Mucosa of descending colon (tissue), 3 donors: ENCODE measurements around the gene ANKRD42. TPM values are rescaled to one million over a fixed set of nuclear protein-coding genes. Genes with fewer than 3 reads are reported as not detected.

Experiments used
- ATAC-seq: fragments of 200-7000 bp; cut with Tn5 transposase; one replicate; pipeline ENCODE4 v1.9.1; 2020; ENCODE audit warnings: mild to moderate bottlenecking, moderate library complexity
- DNase-seq, 3 donors: peaks; one replicate each; pipeline ENCODE4 v3.0.0-alpha.2; 2020
- H3K36me3 ChIP-seq: fragments of 200-600 bp; one replicate; pipeline ENCODE4 v1.8.0; 2021; ENCODE audit warnings: low read depth, mild to moderate bottlenecking
- H3K4me1 ChIP-seq: fragments of 200-600 bp; one replicate; pipeline ENCODE4 v1.8.0; 2021; ENCODE audit warnings: low read depth, mild to moderate bottlenecking
- H3K4me3 ChIP-seq: fragments of 200-600 bp; one replicate; pipeline ENCODE4 v1.8.0; 2021; ENCODE audit warnings: mild to moderate bottlenecking
- H3K9me3 ChIP-seq: fragments of 200-600 bp; one replicate; pipeline ENCODE4 v1.8.0; 2021; ENCODE audit warnings: mild to moderate bottlenecking
- CTCF ChIP-seq: fragments of 200-600 bp; IDR thresholded peaks from one replicate; pipeline ENCODE4 v1.8.0; 2022; ENCODE audit warnings: antibody characterized with exemption, mild to moderate bottlenecking
- intact Hi-C, 2 donors: fragments of 100-400 bp; cut with DNase I in 1 of 2; cut with micrococcal nuclease in 1 of 2; formaldehyde crosslinking; loops; one replicate each; pipeline versions ENCODE4 v1.11.0 to v1.11.1; 2022; cut with DNase I, micrococcal nuclease
- total RNA-seq, 3 donors: library from RNA; stranded (reverse); fragmentation: NEBNext Ultra II Directional in 2 of 3; extraction: Animal tissue kit (Norgen Biotek cat#: 25700) in 2 of 3; gene quantifications; one replicate each; pipeline versions ENCODE4 v1.2.1 to v1.2.4, GENCODE V29; 2021 to 2023
- donor health status: DM: no; HTN: no; CAD: no; lungs with moderate emphysema.
- donor health status: DM: no; HTN: no; CAD: no.
- donor health status: DM: no; HTN: yes; CAD: no.

The ANKRD42 gene
- total RNA-seq, 3 donors from 2014 or later = 7.7 to 15.3 (median 9.3) TPM

- DNase-seq (no peak), ATAC-seq (no peak)
- Histone ChIP-seq H3K36me3 (peaks cover 10% of the 10 kb centered on the region), H3K9me3 (no peaks in the 10 kb centered on the region), H3K4me3 (no peak overlapping the region), H3K4me1 (peaks cover 30% of the 10 kb centered on the region)
- intact Hi-C loops = loop anchor here in 1 of 2 donors (10.0 kb wide), 1 partner anchor 262 kb away; the partner anchor contains the start of genes DDIAS and PRCP
- TF ChIP-seq CTCF = no peak
Observed at GRCh38 chr11:83166193-83166866, 27.2 kb upstream of the ANKRD42 start.

- intact Hi-C loops = loop anchor here in 1 of 2 donors (10.0 kb wide), 1 partner anchor 264 kb away; the partner anchor contains the start of genes DDIAS and PRCP
- ATAC-seq (peak; percentile 8), DNase-seq (no peak)
- H3K4me3 ChIP-seq = no peak overlapping the region
- peaks cover 10% of the 10 kb centered on the region for H3K36me3 ChIP-seq
- peaks cover 27% of the 10 kb centered on the region for H3K4me1 ChIP-seq
- TF ChIP-seq CTCF = no peak
- H3K9me3 ChIP-seq = no peaks in the 10 kb centered on the region
Observed at GRCh38 chr11:83168756-83169155, 24.8 kb upstream of the ANKRD42 start.

- ATAC-seq (peak; percentile 16), DNase-seq (no peak)
- intact Hi-C loops = no loop called here
- H3K4me1 ChIP-seq = peaks cover 43% of the 10 kb centered on the region
- H3K9me3 ChIP-seq = no peaks in the 10 kb centered on the region
- H3K4me3 ChIP-seq = no peak overlapping the region
- peaks cover 10% of the 10 kb centered on the region for H3K36me3 ChIP-seq
- no peak for TF ChIP-seq CTCF
Observed at GRCh38 chr11:83170865-83171264, 22.6 kb upstream of the ANKRD42 start.

GRCh38 chr11:83172551-83172950, 21.0 kb upstream of the ANKRD42 start:
- no peak for TF ChIP-seq CTCF
- Histone ChIP-seq H3K36me3 (peaks cover 10% of the 10 kb centered on the region), H3K4me1 (peaks cover 44% of the 10 kb centered on the region), H3K9me3 (no peaks in the 10 kb centered on the region), H3K4me3 (no peak overlapping the region)
- no peak for DNase-seq
- intact Hi-C loops = no loop called here
- no peak for ATAC-seq

- Histone ChIP-seq H3K4me1 (peaks cover 44% of the 10 kb centered on the region), H3K9me3 (no peaks in the 10 kb centered on the region), H3K36me3 (no peaks in the 10 kb centered on the region), H3K4me3 (no peak overlapping the region)
- peak; percentile 15 for ATAC-seq
- intact Hi-C loops = no loop called here
- no peak for TF ChIP-seq CTCF
- DNase-seq = no peak
Observed at GRCh38 chr11:83174008-83174407, 19.5 kb upstream of the ANKRD42 start.
